Muscle of leg (tissue), 11 donors: ENCODE measurements around the gene ADAM33. TPM values are rescaled to one million over a fixed set of nuclear protein-coding genes. Genes with fewer than 3 reads are reported as not detected.

ENCODE experiments used
- DNase-seq: peaks from one replicate; pipeline ENCODE4 v3.0.0; 2013
- H3K27ac ChIP-seq: one replicate; pipeline ENCODE4 v1.5.1; 2013; ENCODE audit warnings: mild to moderate bottlenecking, low read length, control low read depth
- H3K27me3 ChIP-seq: one replicate; pipeline ENCODE4 v1.6.1; 2013; ENCODE audit warnings: low read length; ENCODE audit not compliant: control insufficient read depth, insufficient read depth
- H3K36me3 ChIP-seq: one replicate; pipeline ENCODE4 v1.6.1; 2013; ENCODE audit warnings: low read length; ENCODE audit not compliant: control insufficient read depth, insufficient read depth
- H3K4me1 ChIP-seq: one replicate; pipeline ENCODE4 v1.6.1; 2013; ENCODE audit warnings: low read length; ENCODE audit not compliant: control insufficient read depth, insufficient read depth
- H3K4me3 ChIP-seq: one replicate; pipeline ENCODE4 v1.5.1; 2013; ENCODE audit warnings: low read length, control low read depth
- H3K9me3 ChIP-seq: replicated peaks from 2 replicates; pipeline ENCODE4 v1.6.1; 2013; ENCODE audit warnings: low read depth, low read length; ENCODE audit not compliant: control insufficient read depth
- WGBS: methylation state at CpG from one replicate; pipeline ENCODE4 v1.1.5; 2013; ENCODE audit warnings: missing lambda C conversion rate; ENCODE audit not compliant: insufficient coverage; 5-methylcytosine and 5-hydroxymethylcytosine counted together
- polyA plus RNA-seq, 8 donors: library from polyadenylated mRNA; unstranded; fragments of 120-200 nt; gene quantifications; one replicate each; pipeline versions ENCODE4 v1.2.1 to v1.2.3, GENCODE V29; 2013; ENCODE audit warnings: inconsistent platforms in 1 of 8, low replicate concordance in 1 of 8; ENCODE audit not compliant: insufficient read length in 8 of 8, insufficient read depth in 1 of 8
- total RNA-seq: library from RNA; stranded (reverse); fragments of 120-200 nt; gene quantifications from one replicate; pipeline ENCODE4 v1.2.4, GENCODE V29; 2013

ADAM33 gene
- total and polyA plus RNA-seq, 9 donors: 26.1 to 78.3 (median 52.8) TPM

GRCh38 chr20:3710011-3710466 is 28.2 kb upstream of the ADAM33 start:
- Histone ChIP-seq H3K27me3 (no peaks in the 10 kb centered on the region), H3K36me3 (no peaks in the 10 kb centered on the region), H3K4me3 (peak overlapping the region; percentile 8), H3K4me1 (peaks cover 54% of the 10 kb centered on the region), H3K9me3 (no peaks in the 10 kb centered on the region), H3K27ac (peak overlapping the region; percentile 47)
- DNase-seq: peak; percentile 61
- WGBS: 42% methylated on average over 4 of the region's 6 CpGs

GRCh38 chr20:3707508-3707899 is 25.7 kb upstream of the ADAM33 start:
- Histone ChIP-seq H3K27me3 (no peaks in the 10 kb centered on the region), H3K9me3 (no peaks in the 10 kb centered on the region), H3K4me1 (peaks cover 64% of the 10 kb centered on the region), H3K4me3 (no peak overlapping the region), H3K36me3 (no peaks in the 10 kb centered on the region), H3K27ac (no peak overlapping the region)
- 73% methylated on average over 3 of the region's 3 CpGs for WGBS
- no peak for DNase-seq

- H3K27ac ChIP-seq: peak overlapping the region; percentile 4
- 63% methylated on average over 10 of the region's 10 CpGs for WGBS
- peak; percentile 62 for DNase-seq
- no peak overlapping the region for H3K4me3 ChIP-seq
- H3K27me3 ChIP-seq: no peaks in the 10 kb centered on the region
- H3K36me3 ChIP-seq: no peaks in the 10 kb centered on the region
- H3K4me1 ChIP-seq: peaks cover 61% of the 10 kb centered on the region
- no peaks in the 10 kb centered on the region for H3K9me3 ChIP-seq
Measured at GRCh38 chr20:3706774-3707507, 25.1 kb upstream of the ADAM33 start.

- 92% methylated on average over 24 of the region's 31 CpGs for WGBS
- Histone ChIP-seq H3K4me1 (peaks cover 56% of the 10 kb centered on the region), H3K27ac (no peak overlapping the region), H3K9me3 (no peaks in the 10 kb centered on the region), H3K36me3 (no peaks in the 10 kb centered on the region), H3K4me3 (no peak overlapping the region), H3K27me3 (no peaks in the 10 kb centered on the region)
- DNase-seq: no peak
Measured at GRCh38 chr20:3705970-3706739, 24.3 kb upstream of the ADAM33 start.

GRCh38 chr20:3705491-3705969 is 23.7 kb upstream of the ADAM33 start:
- H3K4me1 ChIP-seq: peaks cover 50% of the 10 kb centered on the region
- H3K27me3 ChIP-seq: no peaks in the 10 kb centered on the region
- H3K9me3 ChIP-seq: no peaks in the 10 kb centered on the region
- no peak overlapping the region for H3K27ac ChIP-seq
- no peak overlapping the region for H3K4me3 ChIP-seq
- no peaks in the 10 kb centered on the region for H3K36me3 ChIP-seq
- no peak for DNase-seq
- whole genome bisulfite sequencing: 77% methylated on average over 14 of the region's 14 CpGs

GRCh38 chr20:3704087-3704486 is 22.3 kb upstream of the ADAM33 start:
- Histone ChIP-seq H3K4me3 (no peak overlapping the region), H3K27me3 (no peaks in the 10 kb centered on the region), H3K36me3 (no peaks in the 10 kb centered on the region), H3K4me1 (peaks cover 49% of the 10 kb centered on the region), H3K9me3 (no peaks in the 10 kb centered on the region), H3K27ac (no peak overlapping the region)
- DNase-seq: peak; percentile 79
- 67% methylated on average over 5 of the region's 5 CpGs for WGBS

- Histone ChIP-seq H3K9me3 (no peaks in the 10 kb centered on the region), H3K27me3 (no peaks in the 10 kb centered on the region), H3K36me3 (no peaks in the 10 kb centered on the region), H3K27ac (no peak overlapping the region), H3K4me1 (peaks cover 60% of the 10 kb centered on the region), H3K4me3 (no peak overlapping the region)
- 90% methylated on average over 8 of the region's 11 CpGs for WGBS
- DNase-seq: no peak
Measured at GRCh38 chr20:3702611-3703391, 21.0 kb upstream of the ADAM33 start.

GRCh38 chr20:3701061-3701998 is 19.5 kb upstream of the ADAM33 start:
- H3K4me3 ChIP-seq: no peak overlapping the region
- peaks cover 60% of the 10 kb centered on the region for H3K4me1 ChIP-seq
- H3K27ac ChIP-seq: no peak overlapping the region
- H3K27me3 ChIP-seq: no peaks in the 10 kb centered on the region
- DNase-seq: no peak
- 77% methylated on average over 13 of the region's 13 CpGs for WGBS
- H3K36me3 ChIP-seq: no peaks in the 10 kb centered on the region
- no peaks in the 10 kb centered on the region for H3K9me3 ChIP-seq

- no peak overlapping the region for H3K4me3 ChIP-seq
- H3K36me3 ChIP-seq: no peaks in the 10 kb centered on the region
- DNase-seq: peak; percentile 64
- H3K9me3 ChIP-seq: no peaks in the 10 kb centered on the region
- peak overlapping the region; percentile 91 for H3K27ac ChIP-seq
- peaks cover 41% of the 10 kb centered on the region for H3K4me1 ChIP-seq
- 81% methylated on average over 14 of the region's 16 CpGs for WGBS
- H3K27me3 ChIP-seq: no peaks in the 10 kb centered on the region
Measured at GRCh38 chr20:3699037-3699436, 17.2 kb upstream of the ADAM33 start.
